ENCODE results near the gene SYT7. TPM values are rescaled to one million over a fixed set of nuclear protein-coding genes. Genes with fewer than 3 reads are reported as not detected.

The SYT7 gene
- total and polyA plus RNA-seq, 2 experiments from 2014 or later, result 0.40 to 1.9 TPM

- Histone ChIP-seq H4K20me1 (ENCODE audit: insufficient read depth) (no peaks in the 10 kb centered on the region), H3K79me2 (ENCODE audit: insufficient read depth) (no peaks in the 10 kb centered on the region), H3K9me2 (ENCODE audit: insufficient read depth) (no peaks in the 10 kb centered on the region), H3K27me3 (replicated peaks; ENCODE audit: insufficient read depth) (no peaks in the 10 kb centered on the region), H3K9me3 (ENCODE audit: low read depth) (no peaks in the 10 kb centered on the region), H3K4me3 (no peak overlapping the region), H2AFZ (no peak overlapping the region), H3K36me3 (ENCODE audit: low read depth) (no peaks in the 10 kb centered on the region), H3K27ac (no peak overlapping the region), H3K4me1 (ENCODE audit: insufficient read depth) (peaks cover 4% of the 10 kb centered on the region), H3K9ac (no peak overlapping the region), H3K4me2 (ENCODE audit: unreplicated experiment) (no peak overlapping the region), H3F3A (ENCODE audit: insufficient read depth) (no peaks in the 10 kb centered on the region)
- TF ChIP-seq EZH2 (IDR thresholded peaks at IDR 0.05; ENCODE audit: insufficient read depth, poor library complexity, severe bottlenecking), result no peak
- no peak for TF ChIP-seq EZH2phosphoT487 (IDR thresholded peaks at IDR 0.05; ENCODE audit: insufficient read depth, low read depth)
- WGBS, 2 experiments (ENCODE audit: low coverage in 1 of 2, low lambda C conversion rate in 2 of 2, missing lambda C conversion rate in 2 of 2), result 66 to 68% methylated on average over 8 of the region's 8 CpGs
- in situ Hi-C loops (cut with MboI), result no loop called here
- DNase-seq, result no peak
Measured at GRCh38 chr11:61537326-61537725, 43.5 kb downstream of the SYT7 start.

- Histone ChIP-seq H3K27ac (no peak overlapping the region), H2AFZ (no peak overlapping the region), H4K20me1 (ENCODE audit: insufficient read depth) (no peaks in the 10 kb centered on the region), H3K9me2 (ENCODE audit: insufficient read depth) (no peaks in the 10 kb centered on the region), H3K4me2 (ENCODE audit: unreplicated experiment) (no peak overlapping the region), H3K79me2 (ENCODE audit: insufficient read depth) (no peaks in the 10 kb centered on the region), H3K9ac (no peak overlapping the region), H3K4me1 (ENCODE audit: insufficient read depth) (peaks cover 2% of the 10 kb centered on the region), H3F3A (ENCODE audit: insufficient read depth) (no peaks in the 10 kb centered on the region), H3K36me3 (ENCODE audit: low read depth) (no peaks in the 10 kb centered on the region), H3K27me3 (replicated peaks; ENCODE audit: insufficient read depth) (no peaks in the 10 kb centered on the region), H3K9me3 (ENCODE audit: low read depth) (no peaks in the 10 kb centered on the region), H3K4me3 (no peak overlapping the region)
- in situ Hi-C loops (cut with MboI), result no loop called here
- WGBS, 2 experiments (ENCODE audit: low coverage in 1 of 2, low lambda C conversion rate in 2 of 2, missing lambda C conversion rate in 2 of 2), result 25 to 42% methylated on average over 1 to 2 of the region's 2 CpGs
- TF ChIP-seq EZH2 (IDR thresholded peaks at IDR 0.05; ENCODE audit: insufficient read depth, poor library complexity, severe bottlenecking), result no peak
- no peak for TF ChIP-seq EZH2phosphoT487 (IDR thresholded peaks at IDR 0.05; ENCODE audit: insufficient read depth, low read depth)
- DNase-seq, result no peak
Measured at GRCh38 chr11:61536676-61537270, 44.1 kb downstream of the SYT7 start.

GRCh38 chr11:61535998-61536675 is 44.7 kb downstream of the SYT7 start:
- 54 to 63% methylated on average over 14 to 17 of the region's 17 CpGs for WGBS, 2 experiments (ENCODE audit: low coverage in 1 of 2, low lambda C conversion rate in 2 of 2, missing lambda C conversion rate in 2 of 2)

GRCh38 chr11:61534933-61535839 is 45.7 kb downstream of the SYT7 start:
- Histone ChIP-seq H3K27ac (no peak overlapping the region), H3K27me3 (replicated peaks; ENCODE audit: insufficient read depth) (no peaks in the 10 kb centered on the region), H3K4me1 (ENCODE audit: insufficient read depth) (no peaks in the 10 kb centered on the region), H3K4me3 (no peak overlapping the region), H3K36me3 (ENCODE audit: low read depth) (no peaks in the 10 kb centered on the region), H3K9me3 (ENCODE audit: low read depth) (no peaks in the 10 kb centered on the region), H3K9ac (no peak overlapping the region), H4K20me1 (ENCODE audit: insufficient read depth) (no peaks in the 10 kb centered on the region), H3K79me2 (ENCODE audit: insufficient read depth) (no peaks in the 10 kb centered on the region), H3F3A (ENCODE audit: insufficient read depth) (no peaks in the 10 kb centered on the region), H3K9me2 (ENCODE audit: insufficient read depth) (no peaks in the 10 kb centered on the region), H3K4me2 (ENCODE audit: unreplicated experiment) (no peak overlapping the region), H2AFZ (no peak overlapping the region)
- in situ Hi-C loops (cut with MboI), result no loop called here
- DNase-seq, result no peak
- WGBS, 2 experiments (ENCODE audit: low coverage in 1 of 2, low lambda C conversion rate in 2 of 2, missing lambda C conversion rate in 2 of 2), result 42 to 43% methylated on average over 25 to 32 of the region's 32 CpGs
- TF ChIP-seq EZH2phosphoT487 (IDR thresholded peaks at IDR 0.05; ENCODE audit: insufficient read depth, low read depth), result no peak
- TF ChIP-seq EZH2 (IDR thresholded peaks at IDR 0.05; ENCODE audit: insufficient read depth, poor library complexity, severe bottlenecking), result no peak

More at GRCh38 chr11:61535998-61536675, 44.7 kb downstream of the SYT7 start:
- Histone ChIP-seq H3K79me2 (ENCODE audit: insufficient read depth) (no peaks in the 10 kb centered on the region), H3K27me3 (replicated peaks; ENCODE audit: insufficient read depth) (no peaks in the 10 kb centered on the region), H3K4me2 (ENCODE audit: unreplicated experiment) (no peak overlapping the region), H3K4me3 (no peak overlapping the region), H3K36me3 (ENCODE audit: low read depth) (no peaks in the 10 kb centered on the region), H2AFZ (no peak overlapping the region), H3K9me3 (ENCODE audit: low read depth) (no peaks in the 10 kb centered on the region), H3K9ac (no peak overlapping the region), H4K20me1 (ENCODE audit: insufficient read depth) (no peaks in the 10 kb centered on the region), H3K27ac (no peak overlapping the region), H3K9me2 (ENCODE audit: insufficient read depth) (no peaks in the 10 kb centered on the region), H3K4me1 (ENCODE audit: insufficient read depth) (no peaks in the 10 kb centered on the region), H3F3A (ENCODE audit: insufficient read depth) (no peaks in the 10 kb centered on the region)
- TF ChIP-seq EZH2phosphoT487 (IDR thresholded peaks at IDR 0.05; ENCODE audit: insufficient read depth, low read depth) (no peak), EZH2 (IDR thresholded peaks at IDR 0.05; ENCODE audit: insufficient read depth, poor library complexity, severe bottlenecking) (no peak)
- DNase-seq, result no peak
- in situ Hi-C loops (cut with MboI), result no loop called here
